ENCODE data around the gene NTNG1.

The NTNG1 gene

GRCh38 chr1:107181253-107181969 is 40.6 kb downstream of the NTNG1 start:
- Histone ChIP-seq H3K4me2 (no peak overlapping the region), H3K27ac (no peak overlapping the region), H3K4me3 (no peak overlapping the region), H3K9me3 (replicated peaks in 1 of 11) (no peaks in the 10 kb centered on the region), H3K36me3 (no peaks in the 10 kb centered on the region), H3K9ac (no peak overlapping the region), H3K27me3 (no peaks in the 10 kb centered on the region), H4K20me1 (no peaks in the 10 kb centered on the region), H3K4me1 (no peaks in the 10 kb centered on the region)
- no peak for TF ChIP-seq Cebpa-rat (IDR thresholded peaks at IDR 0.05)

GRCh38 chr1:107183011-107183410 is 42.2 kb downstream of the NTNG1 start:
- no peak for TF ChIP-seq Cebpa-rat (IDR thresholded peaks at IDR 0.05)

GRCh38 chr1:107184888-107185287 is 44.0 kb downstream of the NTNG1 start:
- Histone ChIP-seq H3K4me1 (no peaks in the 10 kb centered on the region), H3K4me2 (no peak overlapping the region), H3K36me3 (no peaks in the 10 kb centered on the region), H3K9ac (no peak overlapping the region), H4K20me1 (no peaks in the 10 kb centered on the region), H3K9me3 (replicated peaks in 1 of 11) (no peaks in the 10 kb centered on the region), H3K4me3 (no peak overlapping the region), H3K27ac (no peak overlapping the region), H3K27me3 (no peaks in the 10 kb centered on the region)
- TF ChIP-seq Cebpa-rat (IDR thresholded peaks at IDR 0.05), result no peak

More at GRCh38 chr1:107183011-107183410, 42.2 kb downstream of the NTNG1 start:
- no peaks in the 10 kb centered on the region for H3K27me3 ChIP-seq
- H3K9ac ChIP-seq, result no peak overlapping the region
- no peaks in the 10 kb centered on the region for H4K20me1 ChIP-seq
- no peaks in the 10 kb centered on the region for H3K36me3 ChIP-seq
- H3K27ac ChIP-seq, result no peak overlapping the region
- no peaks in the 10 kb centered on the region for H3K4me1 ChIP-seq
- H3K4me3 ChIP-seq, result no peak overlapping the region
- no peak overlapping the region for H3K4me2 ChIP-seq
- H3K9me3 ChIP-seq (replicated peaks in 1 of 11), result no peaks in the 10 kb centered on the region

GRCh38 chr1:107187399-107187798 is 46.6 kb downstream of the NTNG1 start:
- Histone ChIP-seq H3K9me3 (replicated peaks in 1 of 11) (peaks cover 0 to 5% (median 0%) of the 10 kb centered on the region in 11 experiments; a peak in 1 of 22 replicates), H3K36me3 (no peaks in the 10 kb centered on the region), H3K9ac (no peak overlapping the region), H3K4me3 (no peak overlapping the region), H3K27ac (no peak overlapping the region), H3K4me2 (no peak overlapping the region), H3K27me3 (no peaks in the 10 kb centered on the region), H3K4me1 (no peaks in the 10 kb centered on the region), H4K20me1 (no peaks in the 10 kb centered on the region)
- no peak for TF ChIP-seq Cebpa-rat (IDR thresholded peaks at IDR 0.05)

GRCh38 chr1:107188160-107188559 is 47.3 kb downstream of the NTNG1 start:
- H4K20me1 ChIP-seq, result no peaks in the 10 kb centered on the region
- H3K27me3 ChIP-seq, result no peaks in the 10 kb centered on the region
- TF ChIP-seq Cebpa-rat (IDR thresholded peaks at IDR 0.05), result no peak
- no peak overlapping the region for H3K4me3 ChIP-seq
- no peak overlapping the region for H3K4me2 ChIP-seq
- no peak overlapping the region for H3K9ac ChIP-seq
- H3K27ac ChIP-seq, result no peak overlapping the region
- no peaks in the 10 kb centered on the region for H3K36me3 ChIP-seq
- H3K9me3 ChIP-seq (replicated peaks in 1 of 11), result peaks cover 0 to 5% (median 0%) of the 10 kb centered on the region in 11 experiments; a peak in 1 of 22 replicates
- no peaks in the 10 kb centered on the region for H3K4me1 ChIP-seq

- no peak for TF ChIP-seq Cebpa-rat (IDR thresholded peaks at IDR 0.05)
- no peaks in the 10 kb centered on the region for H3K4me1 ChIP-seq
- no peaks in the 10 kb centered on the region for H3K36me3 ChIP-seq
- no peak overlapping the region for H3K4me3 ChIP-seq
- no peaks in the 10 kb centered on the region for H3K27me3 ChIP-seq
- H3K27ac ChIP-seq, result no peak overlapping the region
- no peak overlapping the region for H3K4me2 ChIP-seq
- H3K9me3 ChIP-seq (replicated peaks in 1 of 11), result peaks cover 0 to 5% (median 0%) of the 10 kb centered on the region in 11 experiments; a peak in 1 of 22 replicates
- no peaks in the 10 kb centered on the region for H4K20me1 ChIP-seq
- H3K9ac ChIP-seq, result no peak overlapping the region
These were observed 53.5 kb downstream of the NTNG1 start for GRCh38 chr1:107194380-107194779.

- peaks cover 0 to 5% (median 0%) of the 10 kb centered on the region in 11 experiments; a peak in 1 of 22 replicates for H3K9me3 ChIP-seq (replicated peaks in 1 of 11)
- H4K20me1 ChIP-seq, result no peaks in the 10 kb centered on the region
- no peaks in the 10 kb centered on the region for H3K4me1 ChIP-seq
- no peak overlapping the region for H3K27ac ChIP-seq
- TF ChIP-seq Cebpa-rat (IDR thresholded peaks at IDR 0.05), result no peak
- no peak overlapping the region for H3K9ac ChIP-seq
- H3K4me2 ChIP-seq, result no peak overlapping the region
- no peak overlapping the region for H3K4me3 ChIP-seq
- no peaks in the 10 kb centered on the region for H3K36me3 ChIP-seq
- H3K27me3 ChIP-seq, result no peaks in the 10 kb centered on the region
These were observed 54.6 kb downstream of the NTNG1 start for GRCh38 chr1:107195476-107195875.

- Histone ChIP-seq H3K27ac (no peak overlapping the region), H3K9me3 (replicated peaks in 1 of 11) (peaks cover 7 to 14% (median 10%) of the 10 kb centered on the region in 11 experiments; a peak in 21 of 22 replicates), H3K36me3 (no peaks in the 10 kb centered on the region), H4K20me1 (no peaks in the 10 kb centered on the region), H3K9ac (no peak overlapping the region), H3K4me2 (no peak overlapping the region), H3K4me1 (no peaks in the 10 kb centered on the region), H3K4me3 (no peak overlapping the region), H3K27me3 (no peaks in the 10 kb centered on the region)
- no peak for TF ChIP-seq Cebpa-rat (IDR thresholded peaks at IDR 0.05)
These were observed 56.2 kb downstream of the NTNG1 start for GRCh38 chr1:107196973-107197562.

GRCh38 chr1:107198561-107198960 is 57.7 kb downstream of the NTNG1 start:
- H3K9ac ChIP-seq, result no peak overlapping the region
- H3K4me2 ChIP-seq, result no peak overlapping the region
- H3K36me3 ChIP-seq, result no peaks in the 10 kb centered on the region
- no peaks in the 10 kb centered on the region for H3K4me1 ChIP-seq
- no peak overlapping the region for H3K27ac ChIP-seq
- H3K27me3 ChIP-seq, result no peaks in the 10 kb centered on the region
- no peaks in the 10 kb centered on the region for H4K20me1 ChIP-seq
- no peak for TF ChIP-seq Cebpa-rat (IDR thresholded peaks at IDR 0.05)
- H3K9me3 ChIP-seq (replicated peaks in 1 of 11), result peaks cover 7 to 20% (median 15%) of the 10 kb centered on the region in 11 experiments; a peak in 21 of 22 replicates
- no peak overlapping the region for H3K4me3 ChIP-seq

- no peak for TF ChIP-seq Cebpa-rat (IDR thresholded peaks at IDR 0.05)
These were observed 59.8 kb downstream of the NTNG1 start for GRCh38 chr1:107200631-107201030.

More at GRCh38 chr1:107200631-107201030, 59.8 kb downstream of the NTNG1 start:
- H3K27me3 ChIP-seq, result no peaks in the 10 kb centered on the region
- no peak overlapping the region for H3K4me3 ChIP-seq
- no peaks in the 10 kb centered on the region for H3K36me3 ChIP-seq
- no peaks in the 10 kb centered on the region for H4K20me1 ChIP-seq
- no peak overlapping the region for H3K4me2 ChIP-seq
- H3K9ac ChIP-seq, result no peak overlapping the region
- no peaks in the 10 kb centered on the region for H3K4me1 ChIP-seq
- no peak overlapping the region for H3K27ac ChIP-seq
- H3K9me3 ChIP-seq (replicated peaks in 1 of 11), result peaks cover 7 to 20% (median 15%) of the 10 kb centered on the region in 11 experiments; a peak in 21 of 22 replicates

All from BLaER1 treated with 17β-estradiol and CSF1 and Interleukin-3, amounts not matched to agents 10 nM and 100 nM (cell line).